AML-193 (cell line): ENCODE data around the gene KPNA4.
A peak's percentile ranks its signal among the peaks of the same experiment; 100 is the strongest.
"Not testable (repeated sequence)": the region's sequence is repeated elsewhere in the genome, so short reads cannot be mapped to it uniquely, and the experiment has no call there.

Experiments used
- DNase-seq, 2 experiments: peaks; one replicate each; lab custom pipeline; 2025; lab: John Stamatoyannopoulos, UW

The KPNA4 gene

GRCh38 chr3:160573955-160574525 lies 8.7 kb upstream of the KPNA4 start:
- DNase-seq = not testable (repeated sequence)

DNA sequence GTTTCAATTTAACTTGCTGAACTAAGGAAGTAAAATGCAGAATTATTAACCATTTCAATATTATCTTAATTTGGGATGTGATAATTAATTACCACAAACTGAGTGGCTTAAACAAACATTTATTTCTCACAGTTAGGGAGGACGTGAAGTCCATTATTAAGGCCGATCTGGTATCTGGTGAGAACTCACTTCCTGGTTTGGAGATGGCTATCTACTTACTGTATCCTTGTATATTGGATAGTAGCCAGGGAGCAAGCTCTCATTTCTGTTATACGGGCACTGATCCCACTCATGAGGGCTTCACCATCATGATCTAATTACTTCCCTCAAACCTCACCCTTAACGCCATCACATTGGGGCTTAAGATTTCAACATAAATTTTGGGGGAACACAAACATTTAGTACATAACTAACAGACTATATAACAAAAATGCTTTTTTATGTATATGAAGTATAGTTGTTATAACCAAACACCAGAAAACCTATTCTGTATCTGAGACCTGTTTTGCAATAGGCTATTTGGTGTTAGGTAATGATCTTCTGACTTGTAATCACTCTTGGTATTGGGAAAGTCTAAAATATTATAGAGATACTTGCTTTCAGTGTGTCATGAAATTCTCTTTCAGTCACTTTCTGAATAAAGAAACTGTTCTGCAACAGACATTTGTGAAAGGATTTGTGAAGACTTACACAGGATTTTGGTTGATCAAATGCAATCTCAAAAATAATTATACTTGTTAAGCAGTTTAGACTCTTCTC lies 4.7 kb upstream of the KPNA4 start:
- DNase-seq = peak; percentile 89 to 93

- DNase-seq = no peak
Measured at GRCh38 chr3:160568989-160569388, 3.6 kb upstream of the KPNA4 start.

GRCh38 chr3:160567774-160568173 lies 2.4 kb upstream of the KPNA4 start:
- DNase-seq = no peak

- DNase-seq = no peak
Measured at GRCh38 chr3:160566499-160566898, 1.1 kb upstream of the KPNA4 start.

GRCh38 chr3:160564949-160565441 lies 376 bp downstream of the KPNA4 start:
- DNase-seq = peak; percentile 62 to 65

DNA sequence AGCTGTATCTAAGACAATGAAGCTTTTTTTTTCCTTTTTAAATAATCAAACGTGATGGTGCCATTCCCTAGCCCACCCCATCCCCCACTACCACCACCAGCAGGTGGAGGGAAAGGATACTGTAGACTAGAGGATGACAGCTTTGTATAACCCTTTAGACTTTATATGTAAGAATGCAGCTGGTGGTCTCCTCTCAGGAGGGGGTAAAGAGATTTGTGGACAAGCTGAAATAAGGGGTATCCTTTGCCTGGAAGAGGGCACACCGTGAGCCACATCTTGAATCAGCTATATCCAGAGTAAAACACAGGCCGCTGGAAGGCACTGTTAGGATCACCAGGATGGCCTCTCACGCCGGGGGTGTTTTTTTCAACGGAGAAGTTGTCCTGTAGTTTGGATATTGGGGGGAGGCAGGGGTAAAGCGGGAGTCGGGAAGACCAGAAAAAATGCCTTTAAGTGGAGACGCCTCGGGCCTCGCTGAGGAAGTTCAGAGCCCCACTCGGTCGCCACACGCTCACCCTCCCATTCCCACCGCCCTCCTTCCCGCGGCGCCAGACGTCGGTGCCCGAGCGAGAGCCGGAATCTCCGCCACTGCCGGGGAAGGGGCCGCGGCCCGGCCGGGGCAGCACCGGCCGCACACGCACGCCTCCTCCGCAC lies 986 bp downstream of the KPNA4 start:
- DNase-seq = peak in 1 of 2 experiments; percentile 14

GRCh38 chr3:160562952-160563351 lies 2.4 kb downstream of the KPNA4 start:
- no peak for DNase-seq

GRCh38 chr3:160557571-160557970 lies 7.8 kb downstream of the KPNA4 start:
- DNase-seq = no peak

DNA sequence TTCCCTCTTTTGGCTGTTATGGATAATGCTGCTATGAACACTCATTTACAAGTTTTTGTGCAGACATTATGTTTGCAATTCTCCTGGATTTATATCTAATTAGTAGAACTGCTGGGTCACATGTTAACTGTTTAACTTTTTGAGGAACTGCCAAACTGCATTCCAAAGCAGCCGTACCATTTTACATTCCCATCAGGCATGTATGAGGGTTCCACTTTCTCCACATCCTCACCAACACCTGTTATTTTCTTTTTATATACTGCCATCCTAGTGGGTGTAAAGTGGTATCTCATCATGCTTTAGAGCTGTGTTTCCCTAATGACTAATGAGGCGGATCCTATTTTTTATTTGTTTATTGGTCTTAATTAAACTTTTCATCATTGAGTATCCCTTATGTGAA lies 9.2 kb downstream of the KPNA4 start:
- DNase-seq = no peak

GRCh38 chr3:160554980-160555379 lies 10.4 kb downstream of the KPNA4 start:
- DNase-seq = no peak

GRCh38 chr3:160553827-160554226 lies 11.5 kb downstream of the KPNA4 start:
- DNase-seq = no peak

DNA sequence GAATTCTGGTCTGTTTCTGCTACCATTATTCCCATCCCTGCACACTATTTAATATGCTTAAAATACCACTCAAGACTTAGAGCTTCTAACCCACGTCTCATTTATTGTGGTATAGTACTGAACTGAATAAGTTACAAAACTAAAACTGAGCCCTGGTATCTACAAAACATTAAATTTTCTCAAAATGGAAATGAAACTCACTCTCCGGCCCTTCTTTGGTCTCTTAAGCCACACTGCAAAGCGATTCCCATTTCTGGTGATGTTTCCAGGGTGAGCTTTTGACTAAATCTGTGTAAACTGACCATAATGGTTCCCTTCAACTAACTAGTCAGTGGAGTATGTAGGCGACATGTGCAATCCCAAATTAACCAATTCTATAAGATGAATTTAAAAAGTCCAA lies 18.6 kb downstream of the KPNA4 start:
- no peak for DNase-seq

DNA sequence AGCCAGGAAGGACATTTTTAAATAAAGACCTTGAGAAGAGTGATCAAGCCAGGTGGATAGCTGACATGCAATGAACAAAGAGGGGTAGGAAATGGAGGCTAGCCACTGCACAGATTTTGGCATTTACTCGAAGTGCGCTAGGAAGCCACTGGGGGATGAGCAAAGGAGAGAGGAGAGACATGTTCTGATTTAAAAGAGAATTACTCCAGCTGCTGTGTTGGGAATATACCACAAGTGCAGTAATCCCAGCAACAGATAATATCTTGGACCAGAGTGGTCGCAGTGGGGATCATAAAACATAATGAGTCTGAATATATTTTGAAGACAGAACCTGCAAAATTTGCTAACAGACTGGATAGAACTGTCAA lies 19.9 kb downstream of the KPNA4 start:
- no peak for DNase-seq

DNA sequence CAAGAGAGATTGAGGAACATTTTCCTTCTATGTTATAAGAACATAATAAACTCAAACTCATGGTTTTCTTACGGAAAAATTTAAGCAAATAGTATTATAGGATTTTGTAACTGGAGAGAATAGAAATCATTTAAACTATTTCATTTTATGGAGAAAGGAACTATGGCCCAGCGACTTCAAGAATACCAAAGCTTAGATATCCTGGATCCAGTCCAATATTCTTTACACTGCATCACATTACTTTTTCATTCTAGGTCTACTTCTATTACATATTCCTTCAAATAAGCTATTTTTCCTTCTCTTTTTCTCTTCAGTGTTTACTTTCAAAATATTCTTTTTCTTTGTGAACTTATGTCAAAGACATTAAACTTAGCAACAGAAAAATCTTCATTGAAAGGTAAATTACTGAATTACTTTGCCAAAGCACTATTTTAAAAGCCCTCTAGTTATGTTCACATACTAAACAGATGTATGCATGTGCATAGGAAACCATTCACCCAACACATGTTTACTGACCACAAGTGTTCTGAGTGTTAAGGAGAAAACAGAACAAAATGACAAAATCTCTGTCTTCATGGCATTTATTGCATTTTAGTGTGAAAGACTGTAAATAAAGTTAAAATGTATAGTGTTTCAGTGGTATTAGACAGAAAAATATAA lies 20.4 kb downstream of the KPNA4 start:
- DNase-seq = no peak

DNA sequence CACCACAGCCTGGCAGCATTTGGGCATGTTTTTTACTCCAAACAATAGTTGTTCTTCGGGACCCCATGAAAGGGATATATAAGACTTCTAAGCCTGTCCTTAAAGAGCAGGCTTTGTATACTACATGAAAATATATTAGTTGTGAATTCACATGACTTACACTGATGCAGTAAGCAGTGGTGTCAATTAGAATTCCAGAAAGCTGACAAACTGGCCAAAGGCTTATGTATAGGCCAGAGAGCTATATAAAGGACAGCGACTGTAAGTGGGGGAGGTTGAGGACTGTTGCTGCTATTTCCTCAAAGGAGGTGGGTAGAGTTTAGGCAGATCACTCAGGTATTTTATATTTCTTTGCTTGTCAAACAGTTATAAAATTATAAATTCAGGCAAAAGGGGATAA lies 24.8 kb downstream of the KPNA4 start:
- DNase-seq = no peak

GRCh38 chr3:160538895-160539294 lies 26.5 kb downstream of the KPNA4 start:
- DNase-seq = no peak

DNA sequence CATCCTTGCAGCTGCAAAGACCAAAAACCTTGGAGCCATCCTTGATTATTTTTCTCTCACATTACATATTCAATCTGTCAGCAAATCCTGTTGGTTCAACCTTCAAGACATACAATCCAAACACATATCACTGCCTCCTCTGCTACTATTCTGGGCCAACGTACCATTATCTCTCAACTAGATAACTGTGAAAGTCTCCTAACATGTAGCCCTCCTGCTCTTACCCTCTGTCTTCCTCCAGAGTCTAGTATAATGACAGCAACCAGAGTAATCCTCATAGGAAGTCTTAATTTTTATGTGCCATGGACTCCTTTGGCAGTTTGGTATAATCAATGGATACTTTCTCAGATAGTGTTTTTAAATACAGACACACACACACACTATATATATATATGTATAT lies 27.6 kb downstream of the KPNA4 start:
- no peak for DNase-seq

DNA sequence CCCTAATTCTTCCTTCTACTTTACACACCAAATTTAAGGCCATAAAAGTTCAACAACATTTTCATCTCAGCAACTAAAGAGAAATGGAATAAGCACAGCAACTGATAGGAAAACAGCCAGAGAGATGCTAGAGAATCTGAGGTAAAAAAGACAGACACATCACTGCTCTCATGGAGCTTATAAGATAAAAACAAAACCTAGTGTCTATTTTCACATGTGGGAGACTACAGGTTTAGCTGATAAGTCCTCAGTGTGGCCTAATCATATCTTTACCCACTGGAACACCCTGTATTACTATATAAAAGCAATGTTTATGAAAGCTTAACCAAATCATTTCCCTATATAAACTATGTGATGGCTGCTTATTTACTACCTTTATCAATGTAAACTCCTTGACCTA lies 33.0 kb downstream of the KPNA4 start:
- no peak for DNase-seq

DNA sequence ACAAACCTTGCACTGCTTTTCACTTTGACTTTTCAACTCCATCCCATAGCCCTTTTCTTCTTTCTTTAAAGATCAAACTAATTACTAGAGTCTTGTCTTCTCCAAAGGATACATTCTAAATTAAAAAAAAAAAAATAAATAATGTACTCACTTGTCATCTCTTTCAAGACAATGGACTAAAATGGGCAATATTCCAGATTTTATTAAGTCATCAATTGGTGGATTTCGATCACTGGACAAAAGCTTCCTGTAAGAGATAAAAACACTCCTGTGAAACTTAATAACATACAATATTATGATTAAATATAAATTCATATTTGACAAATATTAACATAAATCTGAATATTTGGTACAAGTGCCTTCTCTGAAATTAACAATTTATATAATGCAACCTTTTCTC lies 34.1 kb downstream of the KPNA4 start:
- DNase-seq = no peak

DNA sequence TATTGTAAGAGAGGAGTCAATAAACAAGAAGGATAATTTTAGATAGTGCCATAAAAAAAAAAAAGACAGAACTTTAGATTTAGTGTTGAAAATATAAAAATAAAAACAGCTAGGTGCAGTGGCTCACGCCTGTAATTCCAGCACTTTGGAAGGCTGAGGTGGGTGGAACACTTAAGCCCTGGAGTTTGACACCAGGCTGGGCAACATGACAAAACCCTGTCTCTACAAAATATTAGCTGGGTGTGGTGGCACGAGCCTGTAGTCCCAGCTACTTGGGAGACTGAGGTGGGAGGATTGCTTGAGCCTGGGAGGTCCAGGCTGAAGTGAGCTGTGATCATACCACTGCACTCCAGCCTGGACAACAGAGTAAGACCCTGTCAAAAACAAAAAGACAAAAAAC lies 49.0 kb downstream of the KPNA4 start:
- DNase-seq = not testable (repeated sequence)

DNA sequence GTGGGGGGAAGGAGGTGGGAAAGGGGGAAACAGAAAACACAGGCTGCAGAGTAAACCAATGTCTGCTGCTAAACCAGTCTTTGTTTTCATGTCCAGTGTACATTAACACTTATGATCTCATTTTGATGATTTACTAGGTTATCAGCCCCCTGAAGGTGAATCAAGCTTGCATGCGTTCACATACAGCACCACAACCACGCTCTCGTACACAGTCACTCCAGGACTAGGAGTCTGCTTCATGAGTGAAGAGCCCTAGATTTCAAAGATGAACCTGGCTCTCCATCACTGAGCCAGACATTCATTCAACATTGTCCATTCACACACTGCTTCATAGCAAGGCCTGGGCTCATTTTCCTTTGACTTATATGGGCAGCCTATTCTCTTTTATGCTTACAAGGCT lies 64.0 kb downstream of the KPNA4 start:
- no peak for DNase-seq

GRCh38 chr3:160498202-160498601 lies 67.2 kb downstream of the KPNA4 start:
- no peak for DNase-seq
